Right cardiac atrium (tissue), 5 donors: ENCODE results near the gene NEK2. TPM values are rescaled to one million over a fixed set of nuclear protein-coding genes. Genes with fewer than 3 reads are reported as not detected.

Source experiments
- ATAC-seq, 2 donors: fragments of 200-7000 bp; cut with Tn5 transposase; one replicate each; pipeline versions ENCODE4 v1.8.0 to v1.9.1; 2020; ENCODE audit warnings: moderate library complexity in 2 of 2, mild to moderate bottlenecking in 1 of 2
- DNase-seq, 3 donors: peaks; one replicate each; pipeline ENCODE4 v3.0.0-alpha.2; 2020
- H3K27ac ChIP-seq: one replicate; pipeline ENCODE4 v1.5.1; 2013; ENCODE audit warnings: mild to moderate bottlenecking, low read length, control low read depth, moderate library complexity
- H3K27me3 ChIP-seq: one replicate; pipeline ENCODE4 v1.6.1; 2013; ENCODE audit not compliant: control insufficient read depth, insufficient read depth
- H3K4me1 ChIP-seq: one replicate; pipeline ENCODE4 v1.6.1; 2013; ENCODE audit warnings: low read length; ENCODE audit not compliant: control insufficient read depth, insufficient read depth
- H3K4me3 ChIP-seq: one replicate; pipeline ENCODE4 v1.5.1; 2013; ENCODE audit warnings: low read length, control low read depth
- H3K9me3 ChIP-seq: one replicate; pipeline ENCODE4 v1.6.1; 2013; ENCODE audit warnings: low read length; ENCODE audit not compliant: control insufficient read depth
- WGBS: extraction: QIAGEN DNeasy Blood & Tissue Kit; methylation state at CpG from one replicate; pipeline ENCODE4 v1.1.7; 2013; 5-methylcytosine and 5-hydroxymethylcytosine counted together
- intact Hi-C, 4 donors: fragments of 100-400 bp; cut with DNase I; formaldehyde crosslinking; loops; one replicate each; pipeline versions ENCODE4 v1.11.0 to v1.14.0; 2022 to 2023
- polyA plus RNA-seq: library from polyadenylated mRNA; stranded (reverse); fragments of 200-250 nt; gene quantifications from one replicate; pipeline ENCODE4 v1.2.3, GENCODE V29; 2013
- total RNA-seq, 4 donors: library from RNA; stranded (reverse); fragmentation: NEBNext Ultra II Directional; extraction: Animal tissue kit (Norgen Biotek cat#: 25700); gene quantifications; one replicate each; pipeline ENCODE4 v1.2.1, GENCODE V29; 2021
- donor health status: healthy with polysubstance abuse.
- donor health status: DM: no; HTN: yes; CAD: no.
- donor health status: DM: no; HTN: no; CAD: no.
- donor health status: DM: no; HTN: yes; CAD: no; lungs with severe emphysema.
- donor health status: DM: yes; HTN: yes; CAD: no.

The NEK2 gene
- total and polyA plus RNA-seq, 5 donors, result 0.25 to 0.80 (median 0.44) TPM; not detected in 2

GRCh38 chr1:211619033-211619996 is 56.1 kb downstream of the NEK2 start:
- H3K27me3 ChIP-seq, result no peaks in the 10 kb centered on the region
- no peak overlapping the region for H3K4me3 ChIP-seq
- no peaks in the 10 kb centered on the region for H3K9me3 ChIP-seq
- 79% methylated on average over 8 of the region's 8 CpGs for WGBS
- no peak for ATAC-seq
- intact Hi-C loops, result no loop called here
- H3K4me1 ChIP-seq, result peaks cover 4% of the 10 kb centered on the region
- DNase-seq, result no peak
- H3K27ac ChIP-seq, result no peak overlapping the region

- Histone ChIP-seq H3K27me3 (no peaks in the 10 kb centered on the region), H3K27ac (peak overlapping the region; percentile 69), H3K4me1 (peaks cover 13% of the 10 kb centered on the region), H3K4me3 (no peak overlapping the region), H3K9me3 (no peaks in the 10 kb centered on the region)
- ATAC-seq, result no peak
- no peak for DNase-seq
- intact Hi-C loops, result no loop called here
- 89% methylated on average over 5 of the region's 5 CpGs for WGBS
Observed at GRCh38 chr1:211616965-211617297, 58.5 kb downstream of the NEK2 start.

GRCh38 chr1:211616231-211616964 is 59.0 kb downstream of the NEK2 start:
- peak; percentile 78 to 87 for ATAC-seq
- no peaks in the 10 kb centered on the region for H3K27me3 ChIP-seq
- peak overlapping the region; percentile 69 for H3K27ac ChIP-seq
- peak; percentile 86 to 95 (median 93) for DNase-seq
- H3K4me3 ChIP-seq, result no peak overlapping the region
- intact Hi-C loops, result no loop called here
- WGBS, result 43% methylated on average over 13 of the region's 13 CpGs
- H3K4me1 ChIP-seq, result peaks cover 13% of the 10 kb centered on the region
- no peaks in the 10 kb centered on the region for H3K9me3 ChIP-seq

- Histone ChIP-seq H3K27ac (no peak overlapping the region), H3K4me1 (peaks cover 13% of the 10 kb centered on the region)
- WGBS, result 91% methylated on average over 11 of the region's 11 CpGs
Observed at GRCh38 chr1:211614615-211615014, 60.8 kb downstream of the NEK2 start.

GRCh38 chr1:211613951-211614350 is 61.5 kb downstream of the NEK2 start:
- ATAC-seq (no peak), DNase-seq (no peak)
- no peak overlapping the region for H3K4me3 ChIP-seq
- intact Hi-C loops, result no loop called here
- no peaks in the 10 kb centered on the region for H3K27me3 ChIP-seq
- 57% methylated on average over 5 of the region's 5 CpGs for WGBS
- H3K9me3 ChIP-seq, result no peaks in the 10 kb centered on the region
- H3K27ac ChIP-seq, result peak overlapping the region; percentile 65
- H3K4me1 ChIP-seq, result peaks cover 13% of the 10 kb centered on the region

More at GRCh38 chr1:211614615-211615014, 60.8 kb downstream of the NEK2 start:
- Histone ChIP-seq H3K4me3 (no peak overlapping the region), H3K9me3 (no peaks in the 10 kb centered on the region), H3K27me3 (no peaks in the 10 kb centered on the region)
- DNase-seq (no peak), ATAC-seq (no peak)
- intact Hi-C loops, result no loop called here

- 57% methylated on average over 8 of the region's 8 CpGs for WGBS
- Histone ChIP-seq H3K9me3 (no peaks in the 10 kb centered on the region), H3K4me3 (no peak overlapping the region), H3K27ac (peak overlapping the region; percentile 98), H3K27me3 (no peaks in the 10 kb centered on the region), H3K4me1 (peaks cover 13% of the 10 kb centered on the region)
- intact Hi-C loops, result no loop called here
- peak; percentile 86 to 89 for ATAC-seq
- DNase-seq, result peak; percentile 89 to 90 (median 90)
Observed at GRCh38 chr1:211613108-211613947, 62.1 kb downstream of the NEK2 start.

GRCh38 chr1:211612786-211613107 is 62.7 kb downstream of the NEK2 start:
- no peak for ATAC-seq
- H3K9me3 ChIP-seq, result no peaks in the 10 kb centered on the region
- DNase-seq, result no peak
- 93% methylated on average over 6 of the region's 6 CpGs for WGBS
- H3K27ac ChIP-seq, result peak overlapping the region; percentile 98
- H3K27me3 ChIP-seq, result no peaks in the 10 kb centered on the region
- no peak overlapping the region for H3K4me3 ChIP-seq
- H3K4me1 ChIP-seq, result peaks cover 13% of the 10 kb centered on the region
- intact Hi-C loops, result no loop called here

Other genes with a start within 250 kb of the NEK2 start
- gene RD3, start 183.5 kb downstream of the NEK2 start, total RNA-seq, result under 1 TPM in 1 of 4 donors, not detected in 3; 0.09 TPM
- gene RD3, start 183.5 kb downstream of the NEK2 start, polyA plus RNA-seq, result 0.05 TPM
- 10 to 100 TPM; 14.5 to 19.2 (median 14.8) TPM for gene SLC30A1, start 96.5 kb downstream of the NEK2 start, total RNA-seq
- 6.0 TPM for gene SLC30A1, start 96.5 kb downstream of the NEK2 start, polyA plus RNA-seq
- 10 to 100 TPM; 34.3 to 58.8 (median 39.9) TPM for gene LPGAT1, start 155.1 kb upstream of the NEK2 start, total RNA-seq
- gene LPGAT1, start 155.1 kb upstream of the NEK2 start, polyA plus RNA-seq, result 10.1 TPM